CD1c-positive myeloid dendritic cell (primary cell): ENCODE measurements around the gene CCDC3.

Source experiments
- DNase-seq: peaks from one replicate; pipeline ENCODE4 v3.0.0-alpha.2; 2016; ENCODE audit errors: extremely low spot score

The CCDC3 gene

GRCh38 chr10:12961416-12962205 is 39.9 kb downstream of the CCDC3 start:
- DNase-seq, result no peak

- DNase-seq, result no peak
Observed at GRCh38 chr10:12960941-12961340, 40.6 kb downstream of the CCDC3 start.

- no peak for DNase-seq
Observed at GRCh38 chr10:12960334-12960898, 41.1 kb downstream of the CCDC3 start.

- DNase-seq, result no peak
Observed at GRCh38 chr10:12958546-12959110, 42.9 kb downstream of the CCDC3 start.

GRCh38 chr10:12957081-12957480 is 44.4 kb downstream of the CCDC3 start:
- no peak for DNase-seq

- DNase-seq, result no peak
Observed at GRCh38 chr10:12954866-12955265, 46.6 kb downstream of the CCDC3 start.

- DNase-seq, result no peak
Observed at GRCh38 chr10:12950583-12951128, 50.9 kb downstream of the CCDC3 start.

- DNase-seq, result no peak
Observed at GRCh38 chr10:12949248-12949647, 52.3 kb downstream of the CCDC3 start.

GRCh38 chr10:12947741-12948140 is 53.8 kb downstream of the CCDC3 start:
- DNase-seq, result no peak

- DNase-seq, result no peak
Observed at GRCh38 chr10:12946372-12946771, 55.1 kb downstream of the CCDC3 start.

- no peak for DNase-seq
Observed at GRCh38 chr10:12945690-12946359, 55.7 kb downstream of the CCDC3 start.

GRCh38 chr10:12944931-12945330 is 56.6 kb downstream of the CCDC3 start:
- no peak for DNase-seq

GRCh38 chr10:12943425-12943824 is 58.1 kb downstream of the CCDC3 start:
- no peak for DNase-seq

- no peak for DNase-seq
Observed at GRCh38 chr10:12941966-12942365, 59.5 kb downstream of the CCDC3 start.

- DNase-seq, result no peak
Observed at GRCh38 chr10:12940791-12941190, 60.7 kb downstream of the CCDC3 start.

GRCh38 chr10:12938271-12938670 is 63.2 kb downstream of the CCDC3 start:
- DNase-seq, result no peak

- no peak for DNase-seq
Observed at GRCh38 chr10:12937527-12937926, 64.0 kb downstream of the CCDC3 start.

GRCh38 chr10:12934777-12935176 is 66.7 kb downstream of the CCDC3 start:
- no peak for DNase-seq

GRCh38 chr10:12929381-12929780 is 72.1 kb downstream of the CCDC3 start:
- no peak for DNase-seq

GRCh38 chr10:12928571-12928970 is 72.9 kb downstream of the CCDC3 start:
- no peak for DNase-seq

- no peak for DNase-seq
Observed at GRCh38 chr10:12927896-12928295, 73.6 kb downstream of the CCDC3 start.

- no peak for DNase-seq
Observed at GRCh38 chr10:12925845-12926244, 75.7 kb downstream of the CCDC3 start.
